ENCODE measurements around the gene RNF227. TPM values are rescaled to one million over a fixed set of nuclear protein-coding genes. Genes with fewer than 3 reads are reported as not detected.
A peak's percentile ranks its signal among the peaks of the same experiment; 100 is the strongest.
"Not testable (repeated sequence)": the region's sequence is repeated elsewhere in the genome, so short reads cannot be mapped to it uniquely, and the experiment has no call there.

Gene RNF227
- 1.9 TPM for polyA plus RNA-seq (2012; ENCODE audit: low read depth, missing spikeins)

- 0 out of 2 replicates have a peak, but pooled peaks have one; percentile 33 for TF ChIP-seq POLR2AphosphoS5 (IDR thresholded peaks at IDR 0.05; ENCODE audit: low read depth, low read length)
- no peak for TF ChIP-seq POU2F2 (IDR thresholded peaks at IDR 0.05; ENCODE audit: low read depth, low read length)
- FAIRE-seq, result peak; percentile 99
- peak; percentile 75 for DNase-seq (ENCODE audit: insufficient read length, low spot score)
Observed at GRCh38 chr17:7915611-7916384, at the start of gene RNF227. TSS of gene RNF227 (minus strand) at chr17:7916289. CDS start at chr17:7916195, 94 bp downstream.

DNA sequence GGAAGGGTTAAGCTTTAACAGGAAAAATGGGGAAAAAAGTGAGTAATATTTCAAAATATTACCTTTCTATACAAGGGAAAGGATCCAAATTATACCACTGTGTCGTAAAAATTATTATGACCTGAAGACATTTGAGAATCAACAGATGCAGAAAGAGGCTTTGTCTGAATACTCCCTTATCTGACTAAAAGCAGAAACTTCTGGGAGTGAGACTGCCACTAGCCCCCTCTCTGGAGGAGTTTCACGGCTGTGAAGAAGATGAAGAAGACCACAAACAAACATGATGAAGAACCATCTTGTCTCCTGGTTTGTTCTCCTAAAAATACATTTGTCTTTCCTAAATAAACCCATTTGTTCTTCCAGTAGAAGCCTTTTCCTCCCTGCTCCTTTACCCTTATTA lies 45.3 kb upstream of the RNF227 start:
- DNase-seq (ENCODE audit: insufficient read length, low spot score) (no peak), FAIRE-seq (no peak)
- TF ChIP-seq PAX5 (IDR thresholded peaks at IDR 0.05; ENCODE audit: insufficient read depth, low read length, severe bottlenecking) (no peak), TAF1 (IDR thresholded peaks at IDR 0.05; ENCODE audit: low read depth, low read length) (no peak), POLR2AphosphoS5 (IDR thresholded peaks at IDR 0.05; ENCODE audit: low read depth, low read length) (no peak), POLR2A (IDR thresholded peaks at IDR 0.05; ENCODE audit: low read depth, low read length) (no peak), POU2F2 (IDR thresholded peaks at IDR 0.05; ENCODE audit: low read depth, low read length) (no peak), SPI1 (IDR thresholded peaks at IDR 0.05; ENCODE audit: low read depth, low read length) (no peak)

DNA sequence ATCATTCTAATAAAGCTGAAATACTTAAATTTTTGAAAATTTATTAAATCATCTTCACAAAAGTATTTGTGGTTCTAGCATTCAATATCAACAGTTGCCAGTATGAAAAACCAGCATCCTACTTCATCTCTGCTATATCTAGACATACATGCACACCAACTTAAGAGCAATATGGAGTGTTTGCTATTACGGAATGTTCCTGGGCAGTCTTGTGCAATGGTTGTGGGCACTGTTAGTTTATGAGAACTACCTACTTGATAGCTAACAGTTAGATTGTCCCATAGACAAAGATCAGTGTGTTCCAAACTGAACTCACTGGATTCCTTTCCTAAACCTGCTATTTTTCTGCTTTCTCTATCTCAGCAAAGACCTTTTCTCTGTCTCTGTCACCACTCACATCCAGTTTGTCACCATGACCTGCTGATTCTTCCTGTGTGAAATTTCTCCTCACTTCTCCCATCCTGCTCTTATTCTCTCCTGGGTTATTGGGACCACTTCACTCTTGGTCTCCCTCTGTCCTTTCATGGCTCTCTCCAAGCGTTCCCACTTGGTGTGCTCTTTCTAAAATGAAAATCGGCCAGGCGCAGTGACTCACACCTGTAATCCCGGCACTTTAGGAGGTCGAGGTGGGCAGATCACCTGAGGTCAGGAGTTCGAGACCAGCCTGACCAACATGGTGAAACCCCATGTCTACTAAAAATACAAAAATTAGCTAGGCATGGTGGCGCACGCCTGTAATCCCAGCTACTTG lies 43.6 kb upstream of the RNF227 start:
- TF ChIP-seq POU2F2 (IDR thresholded peaks at IDR 0.05; ENCODE audit: low read depth, low read length) (no peak), TAF1 (IDR thresholded peaks at IDR 0.05; ENCODE audit: low read depth, low read length) (no peak), SPI1 (IDR thresholded peaks at IDR 0.05; ENCODE audit: low read depth, low read length) (no peak), PAX5 (IDR thresholded peaks at IDR 0.05; ENCODE audit: insufficient read depth, low read length, severe bottlenecking) (no peak), POLR2A (IDR thresholded peaks at IDR 0.05; ENCODE audit: low read depth, low read length) (no peak), POLR2AphosphoS5 (IDR thresholded peaks at IDR 0.05; ENCODE audit: low read depth, low read length) (no peak)
- FAIRE-seq (no peak), DNase-seq (ENCODE audit: insufficient read length, low spot score) (no peak)

GRCh38 chr17:7956228-7956965 lies 40.3 kb upstream of the RNF227 start:
- no peak for DNase-seq (ENCODE audit: insufficient read length, low spot score)
- no peak for FAIRE-seq
- no peak for TF ChIP-seq TAF1 (IDR thresholded peaks at IDR 0.05; ENCODE audit: low read depth, low read length)
- TF ChIP-seq PAX5 (IDR thresholded peaks at IDR 0.05; ENCODE audit: insufficient read depth, low read length, severe bottlenecking), result no peak
- no peak for TF ChIP-seq POLR2AphosphoS5 (IDR thresholded peaks at IDR 0.05; ENCODE audit: low read depth, low read length)
- no peak for TF ChIP-seq SPI1 (IDR thresholded peaks at IDR 0.05; ENCODE audit: low read depth, low read length)
- TF ChIP-seq POU2F2 (IDR thresholded peaks at IDR 0.05; ENCODE audit: low read depth, low read length), result no peak
- TF ChIP-seq POLR2A (IDR thresholded peaks at IDR 0.05; ENCODE audit: low read depth, low read length), result no peak

DNA sequence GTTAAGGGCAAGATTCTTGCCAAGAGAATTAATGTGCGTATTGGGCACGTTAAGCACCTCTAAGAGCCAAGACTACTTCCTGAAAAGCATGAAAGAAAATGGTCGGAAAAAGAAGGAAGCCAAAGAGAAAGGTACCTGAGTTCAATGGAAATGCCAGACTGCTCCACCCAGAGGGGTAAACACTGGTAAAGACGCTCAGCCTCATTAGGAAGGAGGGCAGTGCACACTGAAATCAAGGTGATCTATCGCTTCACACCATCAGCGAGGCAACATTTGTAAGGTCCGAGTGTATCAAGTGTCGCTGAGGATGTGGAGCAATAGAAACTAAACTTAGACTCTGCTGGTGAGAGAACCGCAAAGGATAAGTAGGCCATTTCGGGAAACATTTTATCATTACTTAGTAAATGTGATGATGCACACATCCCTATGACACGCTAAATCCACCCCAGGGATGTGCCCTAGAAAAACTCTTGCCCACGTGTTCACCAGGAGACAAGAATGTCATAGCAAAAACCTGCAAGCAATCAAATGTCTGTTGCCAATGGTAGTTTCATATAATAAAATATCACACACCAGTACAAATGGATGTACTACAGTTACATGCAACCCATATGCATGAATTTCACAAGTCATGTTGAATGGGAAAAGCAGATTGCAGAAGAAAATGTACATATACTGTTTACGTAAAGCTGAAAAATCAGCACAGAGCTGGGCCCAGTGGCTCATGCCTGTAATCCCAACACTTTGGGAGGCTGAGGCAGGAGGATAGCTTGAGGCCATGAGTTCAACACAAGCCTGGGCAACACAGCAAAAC lies 39.5 kb upstream of the RNF227 start:
- no peak for DNase-seq (ENCODE audit: insufficient read length, low spot score)
- FAIRE-seq, result peak; percentile 9
- TF ChIP-seq PAX5 (IDR thresholded peaks at IDR 0.05; ENCODE audit: insufficient read depth, low read length, severe bottlenecking) (no peak), SPI1 (IDR thresholded peaks at IDR 0.05; ENCODE audit: low read depth, low read length) (no peak), POU2F2 (IDR thresholded peaks at IDR 0.05; ENCODE audit: low read depth, low read length) (no peak), POLR2A (IDR thresholded peaks at IDR 0.05; ENCODE audit: low read depth, low read length) (no peak), POLR2AphosphoS5 (IDR thresholded peaks at IDR 0.05; ENCODE audit: low read depth, low read length) (no peak), TAF1 (IDR thresholded peaks at IDR 0.05; ENCODE audit: low read depth, low read length) (no peak)

GRCh38 chr17:7953266-7953665 lies 37.2 kb upstream of the RNF227 start:
- not testable (repeated sequence) for DNase-seq (ENCODE audit: insufficient read length, low spot score); FAIRE-seq

GRCh38 chr17:7951143-7951792 lies 35.2 kb upstream of the RNF227 start:
- TF ChIP-seq SPI1 (IDR thresholded peaks at IDR 0.05; ENCODE audit: low read depth, low read length), result no peak; the same call in 1 of the 2 replicates
- TF ChIP-seq POLR2A (IDR thresholded peaks at IDR 0.05; ENCODE audit: low read depth, low read length), result 0 out of 2 replicates have a peak, but pooled peaks have one; percentile 49
- DNase-seq (ENCODE audit: insufficient read length, low spot score) (peak; percentile 51), FAIRE-seq (peak; percentile 94)

DNA sequence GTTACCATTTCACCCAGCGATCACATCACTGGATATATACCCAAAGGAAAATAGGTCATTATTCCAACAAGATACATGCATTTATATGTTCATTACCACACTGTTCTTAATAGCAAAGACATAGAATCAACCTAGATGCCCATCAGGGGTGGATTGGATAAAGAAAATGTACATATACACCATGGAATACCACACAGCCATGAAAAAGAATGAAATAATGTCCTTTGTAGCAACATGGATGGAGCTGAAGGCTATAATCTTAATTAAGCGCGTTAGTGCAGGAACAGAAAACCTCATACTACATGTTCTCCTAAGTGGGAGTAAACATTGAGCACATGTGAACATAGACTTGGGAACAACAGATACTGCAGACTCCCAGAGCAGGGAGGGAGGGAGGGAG lies 34.5 kb upstream of the RNF227 start:
- FAIRE-seq (peak; percentile 55), DNase-seq (ENCODE audit: insufficient read length, low spot score) (no peak)
- TF ChIP-seq POLR2AphosphoS5 (IDR thresholded peaks at IDR 0.05; ENCODE audit: low read depth, low read length), result no peak
- no peak for TF ChIP-seq PAX5 (IDR thresholded peaks at IDR 0.05; ENCODE audit: insufficient read depth, low read length, severe bottlenecking)
- no peak for TF ChIP-seq POLR2A (IDR thresholded peaks at IDR 0.05; ENCODE audit: low read depth, low read length)
- TF ChIP-seq TAF1 (IDR thresholded peaks at IDR 0.05; ENCODE audit: low read depth, low read length), result no peak
- TF ChIP-seq POU2F2 (IDR thresholded peaks at IDR 0.05; ENCODE audit: low read depth, low read length), result no peak
- no peak for TF ChIP-seq SPI1 (IDR thresholded peaks at IDR 0.05; ENCODE audit: low read depth, low read length)

Data from GM12891 (cell line).